Activated CD4-positive, alpha-beta T cell treated with anti-CD3 and anti-CD28 coated beads, Interleukin-2, amount 50 U/mL, for 48 hours (primary cell): ENCODE results near the gene MRC1.

Experiments used
- DNase-seq, 2 experiments: peaks; one replicate each; pipeline ENCODE4 v3.0.0-alpha.2; 2020

The MRC1 gene

GRCh38 chr10:17848646-17849045, 39.5 kb downstream of the MRC1 start:
- no peak for DNase-seq

GRCh38 chr10:17850501-17850900, 41.4 kb downstream of the MRC1 start:
- no peak for DNase-seq

- no peak for DNase-seq
These were observed 42.5 kb downstream of the MRC1 start for GRCh38 chr10:17851611-17852010.

- DNase-seq, result no peak
These were observed 45.0 kb downstream of the MRC1 start for GRCh38 chr10:17854044-17854652.

- no peak for DNase-seq
These were observed 47.9 kb downstream of the MRC1 start for GRCh38 chr10:17857040-17857439.

GRCh38 chr10:17859492-17860156, 50.5 kb downstream of the MRC1 start:
- no peak for DNase-seq

- DNase-seq, result no peak
These were observed 52.6 kb downstream of the MRC1 start for GRCh38 chr10:17861760-17862159.

- no peak for DNase-seq
These were observed 56.2 kb downstream of the MRC1 start for GRCh38 chr10:17865351-17865750.

- DNase-seq, result no peak
These were observed 57.2 kb downstream of the MRC1 start for GRCh38 chr10:17866346-17866745.

- DNase-seq, result no peak
These were observed 57.9 kb downstream of the MRC1 start for GRCh38 chr10:17867056-17867455.

GRCh38 chr10:17871036-17871435, 61.9 kb downstream of the MRC1 start:
- no peak for DNase-seq

GRCh38 chr10:17872191-17873091, 63.3 kb downstream of the MRC1 start:
- no peak for DNase-seq

GRCh38 chr10:17873946-17874345, 64.8 kb downstream of the MRC1 start:
- no peak for DNase-seq

GRCh38 chr10:17877121-17877520, 68.0 kb downstream of the MRC1 start:
- DNase-seq, result no peak

- no peak for DNase-seq
These were observed 69.7 kb downstream of the MRC1 start for GRCh38 chr10:17878896-17879295.

GRCh38 chr10:17880601-17881000, 71.5 kb downstream of the MRC1 start:
- no peak for DNase-seq

GRCh38 chr10:17882557-17882956, 73.4 kb downstream of the MRC1 start:
- DNase-seq, result no peak

GRCh38 chr10:17883621-17884020, 74.5 kb downstream of the MRC1 start:
- no peak for DNase-seq

- DNase-seq, result no peak
These were observed 79.0 kb downstream of the MRC1 start for GRCh38 chr10:17888189-17888588.

- no peak for DNase-seq
These were observed 82.3 kb downstream of the MRC1 start for GRCh38 chr10:17891435-17891834.

- DNase-seq, result no peak
These were observed 95.4 kb downstream of the MRC1 start for GRCh38 chr10:17904564-17904963.

- no peak for DNase-seq
These were observed 96.3 kb downstream of the MRC1 start for GRCh38 chr10:17905491-17905890.

GRCh38 chr10:17906002-17906401, 96.9 kb downstream of the MRC1 start:
- DNase-seq, result no peak

GRCh38 chr10:17907641-17908040, 98.5 kb downstream of the MRC1 start:
- no peak for DNase-seq
